Esophagus squamous epithelium (tissue), 4 donors: ENCODE measurements around the gene APPBP2.

Experiments
- POLR2A ChIP-seq, 4 donors: fragments of 450-650 bp; IDR thresholded peaks; one replicate each; pipeline ENCODE4 v1.6.1; 2017; ENCODE audit warnings: antibody characterized with exemption in 4 of 4, mild to moderate bottlenecking in 4 of 4, moderate library complexity in 3 of 4
- TF ChIP-seq, protein P1 (sequence below), 6 experiments: fragments of 450-650 bp in 4 of 6; fragments of 200-600 bp in 2 of 6; sonication (generic) in 2 of 6; IDR thresholded peaks; one replicate each; pipeline ENCODE4 v1.5.1; 2016 to 2019; ENCODE audit warnings: antibody characterized with exemption in 6 of 6, mild to moderate bottlenecking in 4 of 6, moderate library complexity in 4 of 6

DNA sequence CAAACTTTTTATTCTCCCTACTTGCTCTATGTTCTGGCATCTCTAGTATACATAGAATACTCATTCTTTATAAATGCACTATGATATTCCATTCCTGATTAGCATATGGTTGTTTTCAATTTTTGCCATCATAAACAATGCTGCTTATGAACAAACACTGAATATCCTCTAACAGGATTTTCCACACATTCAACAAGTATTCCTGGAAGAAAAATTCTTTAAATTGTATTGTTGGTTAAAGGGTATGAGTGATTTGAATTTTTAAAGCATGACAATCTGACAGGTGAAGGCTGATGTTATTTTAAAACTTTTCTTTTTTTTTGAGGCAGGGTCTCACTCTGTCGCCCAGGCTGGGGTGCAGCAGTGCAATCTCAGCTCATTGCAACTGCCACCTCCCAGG, 11.5 kb downstream of the APPBP2 start:
- no peak for TF ChIP-seq POLR2A (IDR thresholded peaks at IDR 0.05)
- TF ChIP-seq, protein P1, sequence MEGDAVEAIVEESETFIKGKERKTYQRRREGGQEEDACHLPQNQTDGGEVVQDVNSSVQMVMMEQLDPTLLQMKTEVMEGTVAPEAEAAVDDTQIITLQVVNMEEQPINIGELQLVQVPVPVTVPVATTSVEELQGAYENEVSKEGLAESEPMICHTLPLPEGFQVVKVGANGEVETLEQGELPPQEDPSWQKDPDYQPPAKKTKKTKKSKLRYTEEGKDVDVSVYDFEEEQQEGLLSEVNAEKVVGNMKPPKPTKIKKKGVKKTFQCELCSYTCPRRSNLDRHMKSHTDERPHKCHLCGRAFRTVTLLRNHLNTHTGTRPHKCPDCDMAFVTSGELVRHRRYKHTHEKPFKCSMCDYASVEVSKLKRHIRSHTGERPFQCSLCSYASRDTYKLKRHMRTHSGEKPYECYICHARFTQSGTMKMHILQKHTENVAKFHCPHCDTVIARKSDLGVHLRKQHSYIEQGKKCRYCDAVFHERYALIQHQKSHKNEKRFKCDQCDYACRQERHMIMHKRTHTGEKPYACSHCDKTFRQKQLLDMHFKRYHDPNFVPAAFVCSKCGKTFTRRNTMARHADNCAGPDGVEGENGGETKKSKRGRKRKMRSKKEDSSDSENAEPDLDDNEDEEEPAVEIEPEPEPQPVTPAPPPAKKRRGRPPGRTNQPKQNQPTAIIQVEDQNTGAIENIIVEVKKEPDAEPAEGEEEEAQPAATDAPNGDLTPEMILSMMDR (IDR thresholded peaks at IDR 0.05) = no peak
